A549 treated with CORT108297 at 1 μM for 4 hours (cell line): Measurements from ENCODE around the gene NTN4. TPM values are rescaled to one million over a fixed set of nuclear protein-coding genes. Genes with fewer than 3 reads are reported as not detected.

ENCODE experiments used
- total RNA-seq: library from RNA; stranded (reverse); fragments of 200-300 nt; extraction: Qiagen RNA extraction; gene quantifications from 5 replicates; pipeline ENCODE4 v1.2.3, GENCODE V29; 2022

Gene NTN4
- total RNA-seq = 44.5 to 54.5 TPM (median 50.9 TPM) in 5 replicates

GRCh38 chr12:95790033-95790916 is at the start of gene NTN4:
TSS of gene NTN4 (minus strand) at chr12:95790764. CDS start at chr12:95790309, 455 bp downstream.

Other genes with a start within 250 kb of the NTN4 start
- gene USP44, start 239.3 kb downstream of the NTN4 start, total RNA-seq = 0.05 to 0.23 TPM (median 0.13 TPM) in 5 replicates
- 113 to 147 TPM (median 119 TPM) in 5 replicates for gene SNRPF, start 68.2 kb upstream of the NTN4 start, total RNA-seq
- gene CCDC38, start 151.8 kb upstream of the NTN4 start, total RNA-seq = 0.06 to 0.15 TPM (median 0.09 TPM) in 5 replicates
- 2.3 to 2.9 TPM (median 2.5 TPM) in 5 replicates for gene AMDHD1, start 152.6 kb upstream of the NTN4 start, total RNA-seq
- gene HAL, start 205.6 kb upstream of the NTN4 start, total RNA-seq = 0.16 to 0.30 TPM (median 0.18 TPM) in 4 of 5 replicates, not detected in the other
- gene LTA4H, start 244.8 kb upstream of the NTN4 start, total RNA-seq = 92.2 to 120 TPM (median 99.1 TPM) in 5 replicates